A549 (cell line): ENCODE data around the gene TOM1L1. TPM values are rescaled to one million over a fixed set of nuclear protein-coding genes. Genes with fewer than 3 reads are reported as not detected.
A peak's percentile ranks its signal among the peaks of the same experiment; 100 is the strongest.

Source experiments
- ATAC-seq, 2 experiments: fragments of 200-7000 bp in 1 of 2; fragments of >200 bp in 1 of 2; cut with Nextera tagmentation in 1 of 2; cut with Tn5 transposase in 1 of 2; 3 replicates each; pipeline versions ENCODE4 v1.8.0 to v1.9.1; 2018 to 2020; ENCODE audit warnings: mild to moderate bottlenecking in 1 of 2, moderate library complexity in 1 of 2
- CTCF ChIA-PET: fragments of 300-600 bp; sonication (Branson Sonifier 250); formaldehyde crosslinking; extraction: SDS; loops from one replicate; lab custom pipeline; 2021; ENCODE audit warnings: antibody characterized with exemption, inconsistent platforms; lab: Yijun Ruan, JAX
- POLR2A ChIA-PET: fragments of 350-600 bp; formaldehyde crosslinking; extraction: SDS; loops from one replicate; lab custom pipeline; 2021; ENCODE audit warnings: antibody characterized with exemption, inconsistent platforms; lab: Yijun Ruan, JAX
- DNase-seq, 2 experiments: peaks; one replicate each; pipeline versions ENCODE4 v3.0.0 to v3.0.0-alpha.2; 2011 to 2016; ENCODE audit warnings: low read depth in 1 of 2, low spot score in 1 of 2
- FAIRE-seq: peaks from 2 replicates; lab custom pipeline; 2011; peaks lifted over from hg19 to GRCh38; lab: Jason Lieb, UNC
- H3K27ac ChIP-seq, 2 experiments: fragments of >200 bp; sonication (Bioruptor Twin); formaldehyde crosslinking; 3 replicates each; pipeline ENCODE4 v1.5.1; 2016 to 2017
- H3K4me1 ChIP-seq: fragments of >200 bp; sonication (Bioruptor Twin); formaldehyde crosslinking; 3 replicates; pipeline ENCODE4 v1.6.1; 2016
- H3K4me2 ChIP-seq: fragments of >200 bp; sonication (Bioruptor Twin); formaldehyde crosslinking; 3 replicates; pipeline ENCODE4 v1.6.1; 2016
- H3K4me3 ChIP-seq: fragments of >200 bp; sonication (Bioruptor Twin); formaldehyde crosslinking; 3 replicates; pipeline ENCODE4 v1.5.1; 2016
- H3K9me3 ChIP-seq: fragments of >200 bp; sonication (Bioruptor Twin); formaldehyde crosslinking; 3 replicates; pipeline ENCODE4 v1.6.1; 2016
- BHLHE40 ChIP-seq: IDR thresholded peaks from 2 replicates; pipeline ENCODE4 v1.6.1; 2012; ENCODE audit warnings: low read depth, low read length, inconsistent platforms
- CBX2 ChIP-seq: fragments of 200-600 bp; sonication (generic); IDR thresholded peaks from 2 replicates; pipeline ENCODE4 v1.6.1; 2016; ENCODE audit warnings: low read depth, mild to moderate bottlenecking, borderline replicate concordance
- CBX8 ChIP-seq: fragments of 200-600 bp; sonication (generic); IDR thresholded peaks from 2 replicates; pipeline ENCODE4 v1.6.1; 2016
- CEBPB ChIP-seq, 2 experiments: fragments of >200 bp in 1 of 2; sonication (Bioruptor Twin) in 1 of 2; formaldehyde crosslinking in 1 of 2; IDR thresholded peaks; 2 replicates each; pipeline ENCODE4 v1.6.1; 2012 to 2016
- CHD2 ChIP-seq: fragments of 150-350 bp; IDR thresholded peaks from 2 replicates; pipeline ENCODE4 v1.6.1; 2014; ENCODE audit warnings: low read length; ENCODE audit not compliant: partially characterized antibody
- FOSB ChIP-seq: fragments of 250-450 bp; sonication (Bioruptor Pico); IDR thresholded peaks from 2 replicates; pipeline ENCODE4 v1.5.0; 2020; ENCODE audit warnings: mild to moderate bottlenecking, moderate library complexity
- FOSL2 ChIP-seq, 2 experiments: fragments of 450-650 bp in 1 of 2; fragments of >200 bp in 1 of 2; sonication (Bioruptor Twin) in 1 of 2; formaldehyde crosslinking; IDR thresholded peaks; 2 replicates each; pipeline versions ENCODE4 v1.5.0 to v1.6.1; 2016 to 2020; ENCODE audit warnings: mild to moderate bottlenecking in 1 of 2, moderate library complexity in 1 of 2
- FOXS1 ChIP-seq: fragments of 250-450 bp; sonication (Bioruptor Pico); IDR thresholded peaks from 2 replicates; pipeline ENCODE4 v1.5.0; 2020; ENCODE audit warnings: mild to moderate bottlenecking, moderate library complexity
- GATA3 ChIP-seq: IDR thresholded peaks from 2 replicates; pipeline ENCODE4 v1.6.1; 2012; ENCODE audit warnings: borderline replicate concordance
- HDAC2 ChIP-seq: fragments of 200-600 bp; sonication (generic); IDR thresholded peaks from 2 replicates; pipeline ENCODE4 v1.6.1; 2016
- HEYL ChIP-seq: fragments of 250-450 bp; sonication (Bioruptor Pico); IDR thresholded peaks from 2 replicates; pipeline ENCODE4 v1.8.0; 2021; ENCODE audit warnings: mild to moderate bottlenecking, moderate library complexity
- HOXA7 ChIP-seq: fragments of 250-450 bp; sonication (Bioruptor Pico); IDR thresholded peaks from 2 replicates; pipeline ENCODE4 v1.5.0; 2020; ENCODE audit warnings: mild to moderate bottlenecking, moderate library complexity
- HOXB13 ChIP-seq: fragments of 250-450 bp; sonication (Bioruptor Pico); IDR thresholded peaks from 2 replicates; pipeline ENCODE4 v1.5.0; 2020; ENCODE audit warnings: low read depth, mild to moderate bottlenecking, moderate library complexity
- HOXB5 ChIP-seq: fragments of 250-450 bp; sonication (Bioruptor Pico); IDR thresholded peaks from 2 replicates; pipeline ENCODE4 v1.5.0; 2020; ENCODE audit warnings: mild to moderate bottlenecking, moderate library complexity
- JUNB ChIP-seq: fragments of >200 bp; sonication (Bioruptor Twin); formaldehyde crosslinking; IDR thresholded peaks from 2 replicates; pipeline ENCODE4 v1.6.1; 2016
- KDM1A ChIP-seq: fragments of 200-600 bp; sonication (generic); IDR thresholded peaks from 2 replicates; pipeline ENCODE4 v1.6.1; 2016; ENCODE audit warnings: low read depth, mild to moderate bottlenecking
- KDM5A ChIP-seq: fragments of 200-600 bp; sonication (generic); IDR thresholded peaks from 2 replicates; pipeline ENCODE4 v1.6.1; 2016; ENCODE audit warnings: antibody characterized with exemption, mild to moderate bottlenecking
- MAX ChIP-seq: IDR thresholded peaks from 2 replicates; pipeline ENCODE4 v1.6.1; 2012
- NPAS2 ChIP-seq: fragments of 250-450 bp; sonication (Bioruptor Pico); IDR thresholded peaks from 2 replicates; pipeline ENCODE4 v1.8.0; 2022; ENCODE audit warnings: mild to moderate bottlenecking, moderate library complexity, borderline replicate concordance
- NR3C1 ChIP-seq: fragments of >200 bp; sonication (Bioruptor Twin); formaldehyde crosslinking; IDR thresholded peaks from 3 replicates; pipeline ENCODE4 v1.6.1; 2017
- PHF8 ChIP-seq: fragments of 200-600 bp; sonication (generic); IDR thresholded peaks from 2 replicates; pipeline ENCODE4 v1.6.1; 2016; ENCODE audit warnings: low read depth, mild to moderate bottlenecking, antibody characterized with exemption, moderate library complexity, borderline replicate concordance
- POLR2A ChIP-seq: IDR thresholded peaks from 2 replicates; pipeline ENCODE4 v1.6.1; 2012; ENCODE audit warnings: mild to moderate bottlenecking, low read length
- RARB ChIP-seq: fragments of 250-450 bp; sonication (Bioruptor Pico); IDR thresholded peaks from 2 replicates; pipeline ENCODE4 v1.8.0; 2021; ENCODE audit warnings: mild to moderate bottlenecking, moderate library complexity
- REST ChIP-seq: fragments of 200-600 bp; sonication (generic); IDR thresholded peaks from 2 replicates; pipeline ENCODE4 v1.6.1; 2016; ENCODE audit warnings: antibody characterized with exemption, mild to moderate bottlenecking, moderate library complexity
- RFX5 ChIP-seq: fragments of 450-650 bp; IDR thresholded peaks from 2 replicates; pipeline ENCODE4 v1.7.1; 2014; ENCODE audit warnings: antibody characterized with exemption, mild to moderate bottlenecking, moderate library complexity
- RNF2 ChIP-seq: fragments of 200-600 bp; sonication (generic); IDR thresholded peaks from 2 replicates; pipeline ENCODE4 v1.6.1; 2016; ENCODE audit warnings: low read depth, mild to moderate bottlenecking, antibody characterized with exemption, moderate library complexity, borderline replicate concordance
- SMC3 ChIP-seq: fragments of >200 bp; sonication (Bioruptor Twin); formaldehyde crosslinking; IDR thresholded peaks from 3 replicates; pipeline ENCODE4 v1.6.1; 2018; ENCODE audit warnings: inconsistent platforms
- TP53 ChIP-seq: fragments of 250-450 bp; sonication (Bioruptor Pico); IDR thresholded peaks from 2 replicates; pipeline ENCODE4 v1.5.0; 2021; ENCODE audit warnings: mild to moderate bottlenecking, moderate library complexity
- ZNF302 ChIP-seq: fragments of 250-450 bp; sonication (Bioruptor Pico); IDR thresholded peaks from 2 replicates; pipeline ENCODE4 v1.9.0; 2021; ENCODE audit warnings: inconsistent platforms, mild to moderate bottlenecking, moderate library complexity
- WGBS: methylation state at CpG from one replicate; pipeline ENCODE4 v1.1.6; 2017; ENCODE audit errors: missing lambda C conversion rate; 5-methylcytosine and 5-hydroxymethylcytosine counted together
- polyA plus RNA-seq, 4 experiments: library from polyadenylated mRNA; depleted of rRNA in 3 of 4; stranded (reverse); fragments of >200 nt; fragmentation: RNase III in 1 of 4; extraction: RNeasy Plus Mini Kit Qiagen cat#74134 plus additional on column Dnase treatment in 1 of 4; gene quantifications; 2 replicates in 3 of 4; 3 replicates in 1 of 4; pipeline ENCODE4 v1.2.3, GENCODE V29; 2011 to 2017
- TF ChIP-seq, protein P1 (sequence below): fragments of >200 bp; sonication (Bioruptor Twin); formaldehyde crosslinking; IDR thresholded peaks from 2 replicates; pipeline ENCODE4 v1.6.1; 2016
- TF ChIP-seq, protein P2 (sequence below): fragments of >200 bp; sonication (Bioruptor Twin); formaldehyde crosslinking; IDR thresholded peaks from 3 replicates; pipeline ENCODE4 v1.6.1; 2016
- TF ChIP-seq, protein P3 (sequence below): fragments of >200 bp; sonication (Bioruptor Twin); formaldehyde crosslinking; IDR thresholded peaks from 3 replicates; pipeline ENCODE4 v1.5.1; 2016
- TF ChIP-seq, protein P4 (sequence below): fragments of 250-450 bp; sonication (Bioruptor Pico); IDR thresholded peaks from 2 replicates; pipeline ENCODE4 v1.5.0; 2020; ENCODE audit warnings: low read depth, mild to moderate bottlenecking, moderate library complexity

The TOM1L1 gene
- polyA plus RNA-seq, 2 of the 4 experiments (the other 2 are of a cell fraction) = 53.4 to 117 TPM

DNA sequence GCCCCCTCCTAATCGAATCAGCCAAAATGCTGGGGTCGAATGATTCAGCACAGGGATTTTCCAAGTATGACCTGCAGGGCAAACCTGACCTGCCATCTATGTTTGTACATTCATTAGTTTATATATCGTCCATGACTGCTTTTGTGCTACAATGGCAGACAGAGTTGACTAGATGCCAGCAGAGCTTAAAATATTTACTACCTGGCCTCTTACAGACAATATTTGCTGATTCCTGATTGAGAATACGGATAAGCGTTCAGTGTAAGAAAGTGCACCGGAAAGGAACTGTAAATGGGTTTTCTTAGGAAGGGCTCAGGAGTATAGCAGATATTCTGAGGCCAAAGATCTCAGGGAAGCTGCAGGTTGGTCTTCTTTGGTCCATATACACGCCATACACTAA is 11.7 kb upstream of the TOM1L1 start (continued):
- no peak for TF ChIP-seq POLR2A
- no peak for TF ChIP-seq RNF2
- no peak for TF ChIP-seq PHF8
- TF ChIP-seq, all 56 proteins: peak for 0

GRCh38 chr17:54891176-54891821 is 9.4 kb upstream of the TOM1L1 start:
- Histone ChIP-seq H3K27ac (no peak overlapping the region), H3K9me3 (no peaks in the 10 kb centered on the region), H3K4me3 (no peak overlapping the region), H3K4me2 (no peak overlapping the region), H3K4me1 (peaks cover 3% of the 10 kb centered on the region; the same call in 1 of the 3 replicates)
- WGBS = 0% methylated on average over 1 of the region's 1 CpG
- FAIRE-seq (peak; percentile 39), DNase-seq (peak; percentile 57 to 80), ATAC-seq (peak; percentile 92 to 94)
- ChIA-PET POLR2A (no interaction called here), CTCF (interaction anchor here (0.6 to 2.5 kb wide), 9 partner anchors 8 to 216 kb away, joined by 3 to 11 read pairs (median 3); partner anchors contain the start of gene TOM1L1)
- TF ChIP-seq CBX8 = no peak
- TF ChIP-seq, protein P1, sequence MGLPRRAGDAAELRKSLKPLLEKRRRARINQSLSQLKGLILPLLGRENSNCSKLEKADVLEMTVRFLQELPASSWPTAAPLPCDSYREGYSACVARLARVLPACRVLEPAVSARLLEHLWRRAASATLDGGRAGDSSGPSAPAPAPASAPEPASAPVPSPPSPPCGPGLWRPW = no peak
- TF ChIP-seq JUNB = no peak
- no peak for TF ChIP-seq GATA3
- no peak for TF ChIP-seq RARB (CRISPR knock-in tag)
- no peak for TF ChIP-seq HOXB5 (CRISPR knock-in tag)
- TF ChIP-seq CEBPB (IDR thresholded peaks at IDR 0.05) = no peak
- peak; percentile 84 for TF ChIP-seq SMC3
- no peak for TF ChIP-seq FOSB (CRISPR knock-in tag)
- TF ChIP-seq HDAC2 = no peak
- TF ChIP-seq HOXB13 (CRISPR knock-in tag) = no peak
- TF ChIP-seq FOSL2 (IDR thresholded peaks at IDR 0.05) = peak; percentile 44; the same call in 1 of the 2 replicates
- peak; percentile 68 for TF ChIP-seq FOSL2 (CRISPR knock-in tag; IDR thresholded peaks at IDR 0.05)
- no peak for TF ChIP-seq HOXA7
- TF ChIP-seq CBX2 = no peak
- TF ChIP-seq KDM1A = no peak
- TF ChIP-seq RFX5 = no peak
- no peak for TF ChIP-seq REST
- TF ChIP-seq NPAS2 = no peak
- TF ChIP-seq FOXS1 = no peak
- no peak for TF ChIP-seq CHD2
- TF ChIP-seq, protein P2, sequence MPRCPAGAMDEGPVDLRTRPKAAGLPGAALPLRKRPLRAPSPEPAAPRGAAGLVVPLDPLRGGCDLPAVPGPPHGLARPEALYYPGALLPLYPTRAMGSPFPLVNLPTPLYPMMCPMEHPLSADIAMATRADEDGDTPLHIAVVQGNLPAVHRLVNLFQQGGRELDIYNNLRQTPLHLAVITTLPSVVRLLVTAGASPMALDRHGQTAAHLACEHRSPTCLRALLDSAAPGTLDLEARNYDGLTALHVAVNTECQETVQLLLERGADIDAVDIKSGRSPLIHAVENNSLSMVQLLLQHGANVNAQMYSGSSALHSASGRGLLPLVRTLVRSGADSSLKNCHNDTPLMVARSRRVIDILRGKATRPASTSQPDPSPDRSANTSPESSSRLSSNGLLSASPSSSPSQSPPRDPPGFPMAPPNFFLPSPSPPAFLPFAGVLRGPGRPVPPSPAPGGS = no peak
- TF ChIP-seq, protein P3, sequence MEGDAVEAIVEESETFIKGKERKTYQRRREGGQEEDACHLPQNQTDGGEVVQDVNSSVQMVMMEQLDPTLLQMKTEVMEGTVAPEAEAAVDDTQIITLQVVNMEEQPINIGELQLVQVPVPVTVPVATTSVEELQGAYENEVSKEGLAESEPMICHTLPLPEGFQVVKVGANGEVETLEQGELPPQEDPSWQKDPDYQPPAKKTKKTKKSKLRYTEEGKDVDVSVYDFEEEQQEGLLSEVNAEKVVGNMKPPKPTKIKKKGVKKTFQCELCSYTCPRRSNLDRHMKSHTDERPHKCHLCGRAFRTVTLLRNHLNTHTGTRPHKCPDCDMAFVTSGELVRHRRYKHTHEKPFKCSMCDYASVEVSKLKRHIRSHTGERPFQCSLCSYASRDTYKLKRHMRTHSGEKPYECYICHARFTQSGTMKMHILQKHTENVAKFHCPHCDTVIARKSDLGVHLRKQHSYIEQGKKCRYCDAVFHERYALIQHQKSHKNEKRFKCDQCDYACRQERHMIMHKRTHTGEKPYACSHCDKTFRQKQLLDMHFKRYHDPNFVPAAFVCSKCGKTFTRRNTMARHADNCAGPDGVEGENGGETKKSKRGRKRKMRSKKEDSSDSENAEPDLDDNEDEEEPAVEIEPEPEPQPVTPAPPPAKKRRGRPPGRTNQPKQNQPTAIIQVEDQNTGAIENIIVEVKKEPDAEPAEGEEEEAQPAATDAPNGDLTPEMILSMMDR = peak; percentile 85
- no peak for TF ChIP-seq ZNF302 (CRISPR knock-in tag)
- TF ChIP-seq NR3C1 = no peak
- TF ChIP-seq BHLHE40 = no peak
- TF ChIP-seq HEYL = no peak
- TF ChIP-seq MAX = no peak
- TF ChIP-seq TP53 (CRISPR knock-in tag) = no peak
- TF ChIP-seq KDM5A = no peak
- TF ChIP-seq, protein P4, sequence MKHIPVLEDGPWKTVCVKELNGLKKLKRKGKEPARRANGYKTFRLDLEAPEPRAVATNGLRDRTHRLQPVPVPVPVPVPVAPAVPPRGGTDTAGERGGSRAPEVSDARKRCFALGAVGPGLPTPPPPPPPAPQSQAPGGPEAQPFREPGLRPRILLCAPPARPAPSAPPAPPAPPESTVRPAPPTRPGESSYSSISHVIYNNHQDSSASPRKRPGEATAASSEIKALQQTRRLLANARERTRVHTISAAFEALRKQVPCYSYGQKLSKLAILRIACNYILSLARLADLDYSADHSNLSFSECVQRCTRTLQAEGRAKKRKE = no peak
